Kasumi-1 (cell line): ENCODE results near the gene CACNB4.
A peak's percentile ranks its signal among the peaks of the same experiment; 100 is the strongest.

Experiments used
- DNase-seq, 2 experiments: peaks; one replicate each; lab custom pipeline; 2025; lab: John Stamatoyannopoulos, UW

Gene CACNB4

GRCh38 chr2:151975460-151976414 is 123.1 kb downstream of the CACNB4 start:
- no peak for DNase-seq

DNA sequence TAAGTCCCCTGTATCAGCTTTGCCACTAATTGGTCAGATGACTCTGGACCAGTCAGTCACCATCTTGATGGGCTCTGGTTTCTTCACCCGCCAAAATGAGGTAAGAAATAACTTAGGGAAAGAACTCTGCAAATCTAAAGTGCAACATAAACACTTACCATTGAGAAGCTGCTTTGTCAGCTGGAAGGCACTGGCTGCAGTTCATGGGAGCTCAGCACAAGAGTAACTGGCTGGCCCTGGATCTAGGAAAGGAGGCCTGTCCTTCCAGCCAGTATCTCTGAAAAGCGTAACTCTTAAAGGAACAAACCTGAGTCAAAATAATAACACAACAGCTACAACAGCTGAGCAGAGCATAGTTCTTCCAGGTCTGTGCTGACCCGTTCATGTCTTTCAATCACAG is 123.9 kb downstream of the CACNB4 start:
- no peak for DNase-seq

GRCh38 chr2:151973901-151974199 is 125.0 kb downstream of the CACNB4 start:
- no peak for DNase-seq

DNA sequence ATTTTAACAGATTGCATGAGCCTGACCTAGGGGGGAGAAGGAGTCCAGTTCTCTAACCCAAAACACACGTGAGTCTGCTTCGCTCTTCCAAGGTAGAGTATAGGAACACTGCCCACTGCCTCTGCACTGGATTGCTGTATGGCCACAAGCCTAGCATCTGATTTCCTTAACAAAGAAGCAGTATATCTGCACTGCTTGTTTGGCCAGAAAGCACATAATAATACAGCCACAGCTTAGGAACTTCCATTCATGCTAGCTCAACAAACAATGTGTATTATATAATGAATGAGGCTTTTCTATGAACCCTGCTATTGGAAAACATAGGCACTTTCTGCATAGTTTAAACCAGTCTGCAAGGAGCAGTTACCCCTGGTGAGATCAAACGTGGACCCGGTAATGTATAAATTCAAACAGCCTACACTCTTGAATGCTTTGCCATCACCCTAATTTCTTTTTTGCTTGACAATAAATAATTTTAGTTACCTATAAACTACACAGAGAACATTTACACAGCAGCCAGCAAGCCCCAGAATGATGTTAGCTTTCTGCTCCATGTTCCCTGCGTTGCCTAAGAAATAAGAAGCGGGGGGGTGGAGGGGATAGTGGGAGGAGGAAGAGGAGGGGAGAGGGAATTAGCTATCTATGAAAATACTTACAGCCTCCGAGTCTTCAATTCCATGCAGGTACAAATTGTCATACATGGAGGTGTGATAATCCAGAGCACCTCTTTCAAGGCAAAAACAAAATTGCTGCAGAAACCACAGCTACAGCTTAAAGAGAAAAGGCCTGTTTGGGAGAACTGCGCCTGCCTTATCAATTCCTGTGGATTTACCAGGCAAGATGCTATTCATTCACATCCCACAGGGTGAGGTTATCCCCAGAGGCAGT is 125.6 kb downstream of the CACNB4 start:
- no peak for DNase-seq

DNA sequence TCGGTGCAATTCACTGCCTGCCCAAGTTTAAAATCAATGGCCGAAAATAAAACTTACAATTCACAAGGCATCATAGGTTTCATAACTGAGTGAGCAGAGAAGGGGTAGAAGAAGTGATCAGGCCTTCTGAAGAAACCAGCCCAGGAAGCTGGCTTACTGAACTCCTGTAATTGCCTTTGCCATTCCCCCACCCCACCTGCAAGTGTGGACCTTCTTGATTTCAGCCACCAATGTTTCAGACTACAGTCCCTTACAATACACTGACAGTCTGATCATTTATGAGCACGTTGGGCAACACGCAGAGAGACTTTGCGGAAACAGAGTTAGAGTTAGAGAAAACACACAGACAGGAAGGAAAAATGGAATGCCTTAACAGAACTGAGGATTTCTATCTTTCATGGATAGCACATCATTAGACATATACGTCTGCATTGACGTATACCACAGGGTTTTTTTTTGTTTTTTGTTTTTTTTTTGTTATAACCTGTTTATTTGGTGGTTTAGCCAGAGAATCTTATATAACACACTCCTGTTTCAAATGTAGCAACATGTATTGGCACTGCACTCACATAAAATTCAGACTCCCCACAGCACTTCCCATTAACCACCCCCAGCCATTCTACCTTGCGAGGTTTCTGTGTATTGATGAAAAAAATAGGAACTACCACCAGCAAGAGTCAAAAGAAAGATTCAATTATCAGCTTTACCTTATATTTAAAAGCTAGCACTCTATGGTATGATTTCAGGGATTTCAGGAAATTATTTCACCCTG is 126.4 kb downstream of the CACNB4 start:
- no peak for DNase-seq

GRCh38 chr2:151971301-151972051 is 127.4 kb downstream of the CACNB4 start:
- no peak for DNase-seq

GRCh38 chr2:151968770-151969470 is 129.9 kb downstream of the CACNB4 start:
- DNase-seq: no peak

GRCh38 chr2:151967829-151968722 is 130.8 kb downstream of the CACNB4 start:
- DNase-seq: no peak

GRCh38 chr2:151965884-151966283 is 133.0 kb downstream of the CACNB4 start:
- DNase-seq: no peak

- no peak for DNase-seq
These were observed 137.3 kb downstream of the CACNB4 start for GRCh38 chr2:151961558-151961957.

DNA sequence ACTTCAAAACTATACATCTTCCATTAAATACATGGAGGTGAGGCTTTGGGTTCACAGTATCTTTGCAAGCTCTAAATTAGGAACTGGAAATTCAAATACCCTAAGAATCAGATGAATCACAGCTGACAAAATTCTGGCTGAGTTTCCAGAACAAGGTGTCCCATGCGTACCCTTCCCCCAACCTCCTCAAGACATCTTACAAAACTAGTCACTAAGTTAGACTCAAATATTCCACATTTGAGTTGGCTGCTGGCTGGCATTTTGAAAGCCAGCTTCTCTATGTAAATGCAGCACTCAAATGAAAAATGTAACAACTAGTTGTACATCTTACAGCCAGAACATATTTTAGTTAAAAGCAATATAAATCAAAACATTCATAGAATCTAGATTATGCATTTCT is 139.6 kb downstream of the CACNB4 start:
- no peak for DNase-seq

GRCh38 chr2:151953467-151953866 is 145.4 kb downstream of the CACNB4 start:
- DNase-seq: no peak

DNA sequence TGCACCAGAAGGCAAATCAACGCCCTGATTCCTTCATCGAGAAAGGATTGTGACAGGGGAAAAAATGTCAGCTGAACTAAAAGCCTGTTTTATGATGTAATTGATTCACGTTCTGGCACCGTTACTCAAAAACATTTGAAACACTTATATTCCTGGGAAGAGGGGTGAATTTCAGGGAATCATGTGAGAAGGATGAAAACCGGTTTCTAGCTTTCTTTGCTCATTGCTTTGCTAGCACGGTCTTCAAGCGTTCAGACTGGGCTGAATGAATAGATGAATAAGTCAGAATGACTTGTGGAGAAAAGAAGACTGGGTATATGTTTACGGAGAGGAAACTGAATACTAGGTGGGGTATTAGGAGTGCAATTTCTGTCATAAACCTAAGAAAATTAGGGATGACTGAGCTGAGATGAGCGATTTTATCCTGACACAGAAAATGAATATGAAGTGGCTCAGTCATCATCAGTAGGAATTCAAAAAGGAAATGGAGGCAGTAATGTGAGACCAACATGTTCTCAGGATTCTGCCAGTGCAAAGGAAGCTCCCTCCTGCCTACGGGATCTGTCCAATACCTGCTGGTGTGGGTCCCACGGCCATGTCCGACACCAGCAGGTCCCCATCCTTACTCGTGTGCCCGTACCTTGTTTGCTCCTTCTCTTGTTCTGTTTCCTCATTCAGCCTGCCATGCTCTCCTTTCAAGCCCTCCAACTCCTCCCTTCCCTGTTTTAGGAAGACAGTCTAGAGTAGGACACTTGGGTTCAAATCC is 146.0 kb downstream of the CACNB4 start:
- DNase-seq: no peak

DNA sequence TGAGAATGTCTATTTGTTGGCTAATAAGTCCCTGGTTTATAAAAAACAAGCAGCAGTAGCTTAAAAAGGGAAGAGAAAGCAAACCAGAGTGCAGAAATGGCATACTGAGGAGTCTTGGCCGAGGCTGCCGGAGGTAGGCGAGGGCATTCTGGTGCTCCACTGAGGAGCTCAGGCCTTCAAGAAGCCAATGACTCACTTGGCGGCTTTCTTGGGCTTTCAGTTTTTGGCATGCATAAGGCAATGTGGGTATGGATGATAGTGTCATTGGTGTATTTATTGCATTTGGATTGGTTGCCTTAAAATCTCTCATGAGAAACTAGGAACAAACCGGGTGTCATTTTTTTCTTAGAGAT is 151.1 kb downstream of the CACNB4 start:
- DNase-seq: peak; percentile 21 to 27

DNA sequence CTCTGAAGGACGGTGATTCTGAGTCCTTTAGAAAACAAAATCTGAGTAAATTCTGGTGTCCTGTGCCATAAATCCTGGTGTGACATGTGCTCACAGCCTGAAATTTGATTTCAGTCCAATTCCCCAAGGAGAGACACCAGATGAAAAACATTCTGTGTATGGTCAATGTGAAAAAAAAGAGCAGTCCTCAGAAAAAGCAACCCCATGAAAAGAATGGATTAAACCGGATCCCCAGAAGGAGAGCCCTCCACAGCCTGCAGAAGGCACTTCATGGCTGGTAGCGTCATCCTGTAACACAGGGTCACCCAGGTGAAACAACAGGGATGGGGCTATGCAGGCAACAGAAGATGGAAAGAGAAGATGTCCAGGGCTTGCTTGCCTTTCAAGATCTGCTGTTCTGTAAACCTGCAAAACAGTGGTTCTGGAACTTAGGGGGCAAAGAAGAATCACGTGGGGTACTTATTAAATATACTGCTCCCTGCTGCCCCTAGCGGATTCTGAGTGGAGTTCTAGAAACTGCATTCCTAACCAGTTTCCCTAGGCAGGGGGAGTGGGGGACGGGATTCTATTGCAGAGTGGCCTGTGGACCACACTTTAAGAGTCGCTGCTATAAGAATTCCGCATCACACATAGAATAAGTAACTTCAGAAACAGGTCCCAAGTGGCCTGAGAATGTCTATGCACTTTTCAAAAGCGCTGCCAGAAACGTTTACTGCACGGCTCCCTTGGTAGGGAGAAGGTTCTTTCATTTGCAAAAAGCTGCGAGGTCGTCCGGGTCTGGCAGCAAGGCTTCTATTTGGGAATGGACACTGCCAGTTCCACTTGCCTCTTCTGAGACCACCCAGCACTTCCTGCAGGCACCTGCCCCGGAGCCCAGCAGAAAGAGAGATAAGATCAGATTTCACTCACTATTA is 151.7 kb downstream of the CACNB4 start:
- peak; percentile 50 to 69 for DNase-seq

DNA sequence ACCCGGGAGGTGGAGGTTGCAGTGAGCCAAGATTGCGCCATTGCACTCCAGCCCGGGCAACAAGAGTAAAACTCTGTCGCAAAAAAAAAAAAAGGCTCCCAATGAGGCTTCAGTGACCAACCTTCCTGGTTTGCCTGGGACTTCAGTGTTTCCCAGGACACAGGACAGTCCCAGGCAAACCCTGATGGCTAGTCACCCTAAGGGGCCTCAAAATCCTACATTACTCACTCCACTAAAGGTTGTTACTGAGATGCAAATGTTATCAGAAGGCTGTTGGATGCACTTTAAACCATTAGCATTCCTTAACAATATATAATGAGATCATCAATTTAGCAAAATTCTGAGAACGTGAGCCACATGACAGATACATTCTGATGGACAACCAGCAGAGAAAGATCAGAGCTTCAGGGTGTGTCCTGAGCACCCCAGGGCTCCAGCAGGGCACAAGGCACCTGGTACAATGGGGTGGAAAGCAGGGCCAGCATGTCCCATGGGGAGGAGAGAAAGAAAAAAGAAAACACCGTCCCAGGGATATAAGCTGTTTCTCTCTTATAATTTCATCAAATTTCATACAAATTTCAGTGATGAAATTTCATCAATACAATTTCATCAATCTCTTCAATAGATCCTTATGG is 152.5 kb downstream of the CACNB4 start:
- DNase-seq: no peak

DNA sequence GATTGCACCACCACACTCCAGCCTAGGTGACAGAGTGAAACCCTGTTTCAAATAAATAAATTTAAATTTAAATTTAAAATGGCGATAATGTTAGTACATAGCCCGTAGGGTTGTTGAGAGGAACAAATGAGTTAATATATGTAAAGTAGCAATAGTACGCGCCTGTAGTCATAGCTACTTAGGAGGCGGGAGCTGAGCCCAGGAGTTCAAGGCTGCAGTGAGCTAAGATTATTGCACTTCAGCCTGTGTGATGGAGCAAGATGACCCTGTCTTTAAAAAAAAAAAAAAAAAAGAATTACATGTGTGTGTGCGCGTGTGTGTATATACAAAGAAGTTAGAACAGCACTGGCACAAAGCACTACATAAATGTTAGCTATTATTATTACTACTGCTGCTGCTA is 153.2 kb downstream of the CACNB4 start:
- DNase-seq: no peak

DNA sequence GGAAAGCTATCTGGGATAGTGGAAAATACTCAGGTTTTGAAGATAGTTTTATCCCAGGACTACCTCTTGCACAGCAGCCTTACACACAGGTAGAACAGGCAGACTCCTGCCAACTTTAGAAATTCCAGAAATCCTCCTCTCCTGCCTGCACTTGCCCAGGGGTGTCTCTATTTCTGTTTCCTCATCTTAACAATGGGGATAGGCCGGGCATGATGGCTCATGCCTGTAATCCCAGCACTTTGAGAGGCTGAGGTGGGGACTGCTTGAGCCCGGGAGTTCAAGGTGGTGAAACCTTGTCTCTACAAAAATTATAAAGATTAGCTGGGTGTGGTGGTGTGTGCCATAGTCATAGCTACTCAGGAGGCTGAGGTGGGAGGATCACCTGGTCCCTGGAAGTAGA is 153.7 kb downstream of the CACNB4 start:
- DNase-seq: no peak
